M059J (cell line): ENCODE measurements around the gene FFAR4. TPM values are rescaled to one million over a fixed set of nuclear protein-coding genes. Genes with fewer than 3 reads are reported as not detected.

Source experiments
- total RNA-seq: library from RNA; depleted of rRNA; stranded (reverse); fragments of >200 nt; shearing (Covaris generic); gene quantifications from 2 replicates; pipeline ENCODE4 v1.2.3, GENCODE V29; 2014; rRNA removed

Gene FFAR4
- total RNA-seq, 1 experiment from 2014 or later: not detected

Other genes starting within 250 kb of the FFAR4 start
- gene MYOF, start 84.3 kb upstream of the FFAR4 start, total RNA-seq: 80.3 and 128 TPM in 2 replicates
- gene CEP55, start 70.1 kb upstream of the FFAR4 start, total RNA-seq: 85.5 and 87.9 TPM in 2 replicates
- 0.37 TPM in 1 of 2 replicates, not detected in the other for gene RBP4, start 34.6 kb downstream of the FFAR4 start, total RNA-seq
- gene PDE6C, start 45.9 kb downstream of the FFAR4 start, total RNA-seq: not detected in 2 replicates
- 0.86 and 2.8 TPM in 2 replicates for gene FRA10AC1, start 135.9 kb downstream of the FFAR4 start, total RNA-seq
- gene LGI1, start 191.3 kb downstream of the FFAR4 start, total RNA-seq: 0.39 TPM in 1 of 2 replicates, not detected in the other